GM19467 (cell line): ENCODE results near the gene SPHK1.

ENCODE experiments used
- ATAC-seq: cut with Tn5 transposase; IDR thresholded peaks from one replicate; pipeline ENCODE4 v1.9.1; 2021; ENCODE audit warnings: mild to moderate bottlenecking, moderate library complexity; ENCODE audit not compliant: unreplicated experiment

The SPHK1 gene

DNA sequence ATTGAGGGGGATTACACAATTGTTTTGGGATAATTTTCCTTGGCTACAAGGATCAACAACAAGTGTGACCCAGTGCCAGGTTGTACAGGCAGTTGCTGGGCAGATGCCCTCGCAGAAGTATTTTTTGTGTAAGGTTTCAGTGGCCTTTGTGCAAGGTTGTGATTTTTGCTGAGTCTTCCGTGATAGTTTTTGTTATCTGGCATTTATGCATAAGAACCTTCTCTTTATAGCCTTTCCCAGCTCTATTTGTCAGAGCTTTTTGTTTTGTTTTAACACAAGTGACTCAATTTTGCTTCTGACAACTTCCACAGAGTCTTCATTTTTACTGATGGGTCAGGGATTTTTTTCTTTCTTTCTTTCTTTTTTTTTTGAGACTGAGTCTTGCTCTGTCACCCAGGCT is 23.9 kb upstream of the SPHK1 start:
- ATAC-seq = no peak

DNA sequence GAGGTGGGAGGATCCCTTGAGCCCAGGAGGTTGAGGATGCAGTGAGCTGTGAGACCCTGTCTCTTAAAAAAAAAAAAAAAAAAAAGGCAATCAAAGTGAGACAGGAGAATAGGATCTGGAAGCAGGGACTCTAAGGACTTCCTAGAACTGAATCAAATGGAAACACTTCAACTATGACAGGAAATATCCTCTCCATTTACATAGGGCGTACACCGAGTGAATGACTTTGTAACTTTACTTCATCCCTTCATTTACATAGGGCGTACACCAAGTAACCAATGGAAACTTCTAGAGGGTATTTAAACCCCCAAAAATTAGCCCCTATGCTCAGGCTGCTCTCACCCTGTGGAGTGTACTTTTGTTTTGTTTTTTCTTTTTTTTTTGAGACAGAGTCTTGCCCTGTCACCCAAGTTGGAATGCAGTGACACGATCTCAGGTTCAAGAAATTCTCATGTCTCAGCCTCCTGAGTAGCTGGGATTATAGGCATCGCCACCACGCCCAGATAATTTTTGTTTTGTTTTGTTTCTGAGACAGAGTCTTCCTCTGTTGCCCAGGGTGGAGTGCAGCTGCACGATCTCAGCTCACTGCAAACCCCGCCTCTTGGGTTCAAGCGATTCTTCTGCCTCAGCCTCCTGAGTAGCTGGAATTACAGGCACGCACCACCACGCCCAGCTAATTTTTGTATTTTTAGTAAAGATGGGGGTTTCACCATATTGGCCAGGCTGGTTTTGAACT is 21.1 kb upstream of the SPHK1 start:
- no peak for ATAC-seq

DNA sequence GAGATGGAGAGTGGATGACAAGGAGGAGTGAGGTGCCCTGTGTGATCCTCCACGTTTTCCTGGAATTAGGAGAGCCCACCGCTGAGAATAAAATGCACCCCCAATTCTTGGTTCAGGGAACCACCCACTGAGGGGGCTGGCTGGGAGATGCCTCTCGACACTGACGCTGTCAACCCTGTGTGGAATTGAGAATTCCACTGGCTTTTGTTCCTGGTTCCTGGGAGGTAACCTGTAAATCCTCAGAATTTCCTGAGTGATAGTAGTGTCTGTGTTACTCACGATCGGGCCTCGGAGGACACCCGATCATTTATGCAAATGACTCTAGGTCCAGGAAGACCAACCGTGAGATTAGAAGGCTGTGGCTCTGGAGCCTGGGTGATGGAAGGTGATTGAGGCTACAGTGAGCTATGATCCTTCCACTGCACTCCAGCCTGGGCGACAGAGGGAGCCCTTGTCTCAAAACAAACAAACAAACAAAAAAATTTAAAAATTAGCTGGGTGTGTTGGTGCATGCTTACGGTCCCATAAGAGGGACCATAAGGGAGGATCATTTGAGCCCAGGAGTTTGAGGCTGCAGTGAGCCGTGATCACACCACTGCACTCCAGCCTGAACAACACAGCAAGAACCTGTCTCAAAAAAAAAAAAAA is 19.0 kb upstream of the SPHK1 start:
- ATAC-seq = no peak

DNA sequence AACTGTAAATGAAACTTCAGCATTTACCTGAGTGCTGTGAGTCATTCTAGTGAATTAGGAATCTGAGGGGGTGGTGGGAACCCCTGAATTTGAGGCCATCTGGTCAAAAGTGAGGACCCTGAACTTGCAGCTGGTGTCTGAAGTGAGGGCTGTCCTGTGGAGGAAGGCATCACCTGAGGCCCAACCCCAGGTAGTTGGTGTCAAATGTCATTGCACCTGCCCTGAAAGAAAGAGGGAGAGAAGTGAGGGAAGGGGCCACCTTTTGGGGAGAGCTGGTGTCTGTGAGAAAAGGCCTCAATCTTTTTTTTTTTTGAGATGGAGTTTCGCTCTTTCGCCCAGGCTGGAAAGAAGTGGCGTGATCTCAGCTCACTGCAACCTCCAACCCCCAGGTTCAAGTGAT is 18.2 kb upstream of the SPHK1 start:
- no peak for ATAC-seq

DNA sequence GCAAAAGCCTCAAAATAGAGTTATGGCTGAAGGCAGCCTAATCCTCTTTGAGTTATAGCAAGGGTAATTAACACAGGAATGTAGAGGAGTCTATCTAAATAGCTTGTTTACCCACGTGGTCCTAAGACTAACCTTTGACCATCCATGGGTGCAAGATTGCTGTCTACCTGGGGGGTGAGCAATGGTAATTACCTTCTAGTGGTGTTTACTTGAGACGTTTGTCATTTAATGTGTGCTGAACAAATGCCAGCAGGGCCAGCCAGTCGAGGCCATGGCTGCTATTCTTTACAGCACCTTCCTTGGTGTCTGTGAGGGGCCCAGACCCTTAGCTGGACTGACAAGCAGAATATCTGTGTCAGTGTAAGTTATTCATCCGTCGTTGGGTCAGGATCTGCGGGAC is 16.8 kb upstream of the SPHK1 start:
- no peak for ATAC-seq

DNA sequence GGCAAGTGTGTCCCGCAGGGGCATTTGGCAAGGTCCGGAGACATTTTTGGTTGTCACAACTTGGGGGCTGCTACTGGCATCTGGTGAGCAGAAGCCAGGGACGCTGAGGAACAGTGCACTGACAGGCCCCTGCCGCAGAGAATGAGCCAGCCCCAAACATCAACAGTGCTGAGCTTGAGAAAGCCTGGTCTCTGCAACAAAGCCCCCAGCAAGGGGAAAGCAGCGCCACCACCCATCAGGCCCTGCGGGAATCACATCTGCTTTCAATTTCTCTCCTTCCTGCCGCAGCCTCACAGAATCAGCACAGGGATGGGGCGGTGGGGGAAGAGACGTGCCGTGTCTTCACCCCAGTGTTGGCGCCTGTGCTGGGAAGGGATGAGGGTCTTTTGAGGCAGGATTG is 15.9 kb upstream of the SPHK1 start:
- ATAC-seq = no peak

DNA sequence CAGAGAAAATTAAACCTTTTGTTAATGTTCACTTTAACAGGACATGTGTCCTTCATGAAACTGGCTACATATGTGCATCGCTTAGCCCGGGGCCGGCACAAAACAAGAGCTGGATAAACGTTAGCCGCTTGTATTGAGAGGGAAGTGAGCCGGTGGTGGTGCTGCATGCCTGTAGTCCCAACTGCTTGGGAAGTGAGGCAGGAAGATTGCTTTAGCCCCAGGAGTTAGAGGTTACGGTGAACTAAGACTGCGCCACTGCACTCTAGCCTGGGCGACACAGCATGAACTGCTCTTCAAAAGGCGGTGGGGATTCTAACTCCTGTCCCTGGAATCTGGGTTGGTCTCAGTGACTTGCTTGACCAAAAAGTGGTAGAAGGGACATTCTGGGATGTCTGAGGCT is 15.0 kb upstream of the SPHK1 start:
- ATAC-seq = no peak

DNA sequence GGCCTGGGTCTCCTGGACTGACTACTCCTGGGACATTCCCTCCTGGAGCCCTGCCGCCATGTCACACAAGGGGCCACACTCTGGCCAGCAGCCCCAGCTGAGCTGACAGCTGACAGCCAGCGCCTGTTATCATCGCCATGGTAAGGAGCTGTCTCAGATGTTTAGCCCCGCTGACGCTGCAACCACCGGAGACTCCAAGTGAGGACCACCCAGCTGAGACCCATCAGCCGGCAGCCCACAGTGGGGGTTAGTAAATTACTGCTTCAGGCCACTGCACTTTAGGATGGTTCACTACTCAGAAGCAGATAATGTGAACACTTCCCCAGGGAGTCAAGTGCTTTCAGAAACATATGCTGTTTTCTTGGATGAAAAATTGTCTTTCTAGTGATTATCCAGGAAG is 14.6 kb upstream of the SPHK1 start:
- ATAC-seq = no peak

DNA sequence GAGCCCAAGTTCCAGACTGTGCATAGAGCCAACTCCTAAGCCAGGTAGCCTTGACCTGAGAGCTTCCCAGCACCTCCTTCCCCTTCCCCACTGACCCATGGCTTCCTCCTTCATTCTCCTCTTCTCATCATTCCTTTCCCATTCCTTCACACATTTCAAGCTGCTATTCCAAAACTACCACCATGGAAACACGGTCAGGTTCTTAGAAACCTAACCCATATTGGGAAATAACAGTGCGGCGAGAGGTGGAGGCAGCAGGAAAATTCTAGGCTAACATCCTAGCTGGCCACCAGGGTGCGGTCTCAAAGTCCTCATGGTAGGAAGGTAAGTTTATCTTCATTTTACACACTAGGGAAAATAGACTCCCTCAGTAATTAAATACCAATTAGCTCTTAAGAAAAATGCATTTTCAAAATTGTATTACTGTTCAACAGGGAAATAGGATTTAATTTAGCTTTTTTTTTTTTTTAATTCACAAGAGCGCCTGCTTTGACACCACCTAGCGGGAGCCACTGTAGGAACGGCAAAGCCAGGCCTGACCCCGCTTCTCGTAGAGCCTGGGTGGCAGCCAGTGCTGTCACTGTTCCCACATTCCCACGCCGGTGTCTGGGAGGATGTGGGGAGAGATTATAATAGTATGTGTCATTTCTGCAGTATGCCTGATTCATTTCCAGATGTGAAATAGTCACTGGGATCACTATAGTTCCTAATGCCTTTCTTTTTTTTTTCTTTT is 14.0 kb upstream of the SPHK1 start:
- no peak for ATAC-seq

DNA sequence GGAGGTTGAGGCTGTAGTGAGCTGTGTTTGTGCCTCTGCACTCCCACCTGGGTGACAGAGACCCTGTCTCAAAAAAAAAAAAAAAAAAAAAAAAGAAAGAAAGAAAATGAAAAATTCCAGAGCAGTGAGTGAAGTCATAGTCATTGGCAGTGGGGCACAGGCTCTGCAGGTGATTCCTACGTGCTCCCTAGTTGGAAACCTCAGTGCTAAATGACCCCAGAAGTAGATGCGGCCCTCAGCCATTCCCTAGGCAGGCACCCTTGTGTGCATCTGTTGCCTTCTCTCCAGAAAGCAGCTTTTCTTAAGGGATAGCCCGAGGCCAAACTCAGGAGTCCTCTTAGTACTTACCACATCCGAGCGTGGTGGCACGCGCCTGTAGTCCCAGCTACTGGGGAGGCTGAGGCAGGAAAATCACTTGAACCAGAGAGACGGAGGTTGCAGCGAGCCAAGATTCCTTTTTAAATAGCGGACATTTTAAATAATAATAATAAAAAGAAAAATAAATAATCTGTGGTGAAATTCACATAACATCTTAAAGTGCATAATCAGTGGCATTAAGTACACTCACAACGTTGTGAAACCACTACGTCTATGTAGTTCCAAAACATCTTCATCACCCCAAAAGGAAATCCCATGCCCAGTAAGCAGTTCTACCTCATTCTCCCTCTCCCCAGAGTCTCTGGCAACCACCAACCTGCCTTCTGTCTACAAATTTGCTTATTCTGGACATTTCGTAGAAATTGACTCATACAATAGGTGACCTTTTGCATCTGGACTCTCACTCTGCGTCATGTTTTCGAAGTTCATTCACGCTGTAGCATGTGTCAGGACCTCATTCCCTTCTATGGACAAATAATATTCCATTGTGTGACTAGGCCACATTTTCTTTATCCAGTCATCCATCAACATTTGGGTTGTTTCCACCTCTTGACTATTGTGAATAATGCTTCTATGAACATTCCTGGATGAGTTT is 12.5 kb upstream of the SPHK1 start:
- ATAC-seq = no peak

DNA sequence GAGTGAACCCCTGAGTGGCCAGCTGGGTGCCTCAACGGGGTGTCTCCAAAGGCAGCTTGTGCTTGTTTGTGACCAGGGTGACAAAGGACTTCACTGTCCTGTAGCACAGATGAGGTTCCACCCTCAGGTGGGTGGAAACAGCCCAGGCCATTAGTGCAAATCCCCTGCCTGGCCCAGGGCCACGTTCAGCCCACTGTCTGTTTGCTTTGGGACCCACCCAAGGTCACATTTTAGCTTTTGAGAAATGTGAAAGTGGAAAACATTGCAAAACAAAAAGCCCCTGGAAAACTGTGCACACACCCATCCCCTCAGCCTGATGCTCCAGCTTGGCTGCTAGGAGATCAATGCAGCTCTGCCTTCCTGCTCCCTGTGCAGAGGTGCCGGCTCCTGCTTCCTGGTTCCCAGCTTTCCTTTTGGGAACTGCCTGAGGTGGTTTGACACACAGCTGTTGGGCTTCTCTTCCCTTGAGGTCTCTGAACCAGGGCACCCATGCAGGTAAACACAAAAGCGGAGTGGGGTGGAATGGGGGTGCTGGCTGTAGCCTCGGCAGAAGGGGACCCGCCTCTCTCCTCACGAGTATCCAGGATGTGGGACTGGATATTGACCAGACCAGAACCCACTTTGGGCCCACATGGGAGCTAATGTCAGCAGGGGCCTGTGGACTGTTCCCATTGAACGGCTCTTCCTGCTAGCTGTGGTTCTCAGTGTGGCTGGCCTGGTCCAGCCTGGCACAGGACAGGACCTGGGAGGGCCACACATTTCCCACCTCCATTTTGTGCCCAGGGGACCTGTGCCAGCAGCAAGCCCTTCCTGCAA is 7.9 kb upstream of the SPHK1 start:
- ATAC-seq = no peak

DNA sequence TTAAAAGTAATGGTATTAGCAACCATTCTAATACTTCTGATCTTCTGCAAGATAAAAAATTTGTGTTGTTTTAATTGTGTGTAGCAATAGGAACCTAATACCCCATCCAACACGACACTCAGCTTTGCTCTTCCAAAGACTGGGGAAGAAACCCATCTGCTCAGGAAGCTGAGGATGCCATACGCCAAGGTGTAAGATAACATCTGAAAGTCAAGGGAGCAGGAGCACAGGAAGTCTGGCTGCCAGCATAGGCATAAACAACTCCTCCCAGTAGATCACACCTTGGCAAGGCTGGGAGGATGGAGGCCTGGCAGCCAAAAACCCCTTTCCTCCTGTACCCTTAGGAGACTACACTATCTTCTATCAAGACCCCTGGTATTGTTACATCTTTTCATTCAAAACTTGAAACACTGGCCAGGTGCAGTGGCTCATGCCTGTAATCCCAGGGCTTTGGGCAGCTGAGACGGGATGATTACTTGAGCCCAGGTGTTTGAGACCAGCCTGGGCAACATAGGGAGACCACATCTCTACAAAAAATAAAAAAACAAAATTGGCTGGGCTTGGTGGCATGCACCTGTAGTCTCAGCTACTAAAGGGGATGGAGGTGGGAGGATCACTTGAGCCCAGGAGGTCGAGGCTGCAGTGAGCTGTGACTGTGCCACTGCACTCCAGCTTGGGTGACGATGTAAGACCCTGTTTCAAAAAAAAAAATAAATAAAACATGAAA is 5.7 kb upstream of the SPHK1 start:
- ATAC-seq = no peak

DNA sequence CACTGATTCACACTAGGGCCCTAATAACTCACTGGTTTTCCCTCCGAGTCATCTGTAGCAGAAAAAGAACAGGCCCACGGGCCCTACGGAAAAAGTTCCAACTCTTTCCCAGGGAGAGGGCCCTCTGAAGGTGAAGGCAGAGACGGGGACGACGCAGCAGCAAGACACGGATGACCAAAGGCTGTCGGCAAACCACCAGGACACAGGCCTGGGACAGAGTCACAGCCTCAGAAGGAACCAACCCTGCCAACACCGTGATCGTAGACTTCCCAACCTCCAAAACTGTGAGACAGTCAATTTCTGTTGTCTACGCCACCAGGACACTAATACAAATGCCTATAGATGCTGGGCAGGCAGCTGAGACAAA is 5.2 kb upstream of the SPHK1 start:
- ATAC-seq = no peak

DNA sequence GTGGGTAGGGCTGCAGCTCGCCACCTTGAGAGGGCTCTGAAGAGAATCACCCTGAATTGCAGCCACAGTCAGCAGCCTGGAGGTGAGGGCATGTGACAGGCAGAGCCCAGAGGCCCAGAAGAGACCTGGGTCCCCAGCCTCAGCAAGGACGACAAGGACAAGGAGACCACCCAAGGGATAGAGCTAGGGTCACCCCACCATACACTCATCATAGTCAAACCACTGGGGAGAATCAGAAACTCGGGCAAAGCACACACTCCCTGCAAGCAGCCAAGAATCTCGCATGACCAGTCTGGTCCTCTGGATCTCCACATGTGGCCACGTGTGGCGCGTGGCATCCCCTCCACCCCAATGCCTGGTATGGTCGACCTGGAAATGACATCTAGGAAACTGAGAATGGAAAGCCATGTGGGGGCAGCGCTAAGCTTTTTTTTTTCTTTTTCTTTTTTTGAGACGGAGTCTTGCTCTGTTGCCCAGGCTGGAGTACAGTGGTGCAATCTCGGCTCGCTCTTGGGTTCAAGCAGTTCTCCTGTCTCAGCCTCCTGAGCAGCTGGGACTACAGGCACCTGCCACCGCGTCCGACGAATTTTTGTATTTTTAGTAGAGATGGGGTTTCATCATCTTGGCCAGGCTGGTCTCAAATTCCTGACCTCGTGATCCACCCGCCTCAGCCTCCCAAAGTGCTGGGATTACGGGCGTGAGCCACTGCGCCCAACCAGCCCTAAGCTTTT is 4.6 kb upstream of the SPHK1 start:
- ATAC-seq = no peak

DNA sequence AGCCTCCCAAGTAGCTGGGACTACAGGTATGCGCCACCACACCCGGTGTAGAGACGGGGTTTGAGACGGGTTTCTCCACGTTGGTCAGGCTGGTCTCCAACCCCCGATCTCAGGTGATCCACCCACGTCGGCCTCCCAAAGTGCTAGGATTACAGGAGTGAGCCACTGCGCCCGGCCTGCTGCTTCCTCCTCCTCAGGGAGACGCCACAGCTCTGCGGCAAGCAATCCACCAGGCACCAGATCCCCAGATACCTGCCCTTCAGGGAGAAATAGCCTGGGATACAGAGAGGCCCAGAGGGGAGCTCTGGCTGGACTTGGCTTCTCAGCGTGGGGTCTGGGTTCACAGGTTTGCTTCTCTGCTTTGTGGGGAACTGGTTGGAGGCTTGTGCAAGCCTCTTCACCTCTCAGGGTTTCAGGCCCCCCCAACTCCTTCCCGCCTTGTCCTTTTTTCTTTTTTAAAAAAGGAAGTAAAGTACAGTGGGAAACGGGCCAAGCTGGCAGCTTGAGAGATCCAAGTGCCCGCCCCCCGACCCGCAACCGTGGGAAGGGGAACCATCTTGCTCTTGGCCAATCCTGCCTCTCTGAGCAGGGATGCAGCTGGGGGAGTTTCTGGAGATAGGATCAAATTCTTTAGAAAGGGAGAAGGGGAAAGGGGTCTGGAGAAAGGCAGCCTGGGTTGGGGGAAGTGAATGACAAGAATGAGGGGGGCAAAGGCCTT is 2.6 kb upstream of the SPHK1 start:
- no peak for ATAC-seq

DNA sequence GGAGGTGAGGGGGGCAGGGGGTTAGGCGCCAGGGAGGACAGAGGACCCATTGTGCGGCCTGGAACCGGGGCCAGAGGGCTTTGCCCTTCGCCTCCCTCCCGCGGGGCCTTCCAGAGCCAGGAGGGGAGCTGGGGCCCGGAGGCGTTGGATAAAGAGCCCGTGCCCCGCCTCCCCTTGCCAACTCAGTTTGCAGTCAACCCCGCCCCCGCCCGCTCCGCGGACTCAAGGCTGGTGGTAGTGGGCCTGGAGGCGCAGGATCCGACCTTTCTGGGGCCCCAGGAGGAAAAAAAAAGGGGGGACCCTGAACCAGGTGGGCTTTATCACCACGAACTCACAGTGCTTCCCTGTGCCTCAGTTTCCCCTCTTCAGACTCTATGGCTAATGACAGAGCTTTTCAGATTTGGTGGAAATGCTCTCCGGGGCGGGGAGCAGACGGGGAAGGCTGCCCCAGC is 2.0 kb upstream of the SPHK1 start:
- no peak for ATAC-seq

DNA sequence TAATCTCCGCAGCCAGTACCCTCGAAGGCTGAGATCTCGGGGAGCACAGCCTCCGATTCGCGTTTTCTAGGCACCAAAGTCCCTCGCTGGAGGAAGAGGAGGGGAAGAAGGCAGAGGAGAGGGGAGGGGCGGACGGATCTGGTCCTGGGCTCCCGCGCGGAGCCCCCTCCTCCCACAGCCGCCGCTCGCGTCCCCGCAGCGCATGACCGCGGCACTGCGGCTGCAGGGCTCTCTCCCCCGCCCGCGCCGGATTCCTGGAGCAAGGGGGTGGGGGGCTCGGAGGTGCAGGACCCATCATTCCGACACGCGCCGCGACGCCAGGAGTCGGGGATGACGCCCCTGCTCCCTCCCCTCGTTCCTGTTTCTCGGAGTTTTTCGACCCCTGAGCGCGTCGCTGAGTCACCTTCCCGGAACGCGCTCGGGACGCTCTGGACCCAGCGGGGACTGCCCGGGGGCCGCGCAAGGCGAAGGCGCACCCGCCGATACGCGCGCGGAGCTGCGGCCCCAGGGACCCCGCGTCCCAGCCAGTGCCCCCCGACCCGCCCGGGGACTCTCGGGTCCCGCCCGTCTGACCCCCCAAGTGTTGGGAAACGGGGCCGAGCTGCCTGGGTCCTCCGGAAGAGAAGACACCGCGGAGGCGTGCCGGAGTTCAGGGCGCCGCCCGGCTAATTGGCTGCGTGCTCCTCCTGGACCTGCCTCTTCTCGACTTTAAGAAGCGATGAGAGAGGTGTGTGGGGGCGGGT is 1.4 kb upstream of the SPHK1 start:
- ATAC-seq = no peak
